ENCODE data around the gene ZNF280C.
"Not testable (repeated sequence)": the region's sequence is repeated elsewhere in the genome, so short reads cannot be mapped to it uniquely, and the experiment has no call there.

The ZNF280C gene

GRCh38 chrX:130261296-130261893 lies 7.3 kb downstream of the ZNF280C start:
- no peak for DNase-seq

GRCh38 chrX:130260316-130260715 lies 8.4 kb downstream of the ZNF280C start:
- no peak for DNase-seq

GRCh38 chrX:130253916-130254315 lies 14.8 kb downstream of the ZNF280C start:
- DNase-seq = no peak

- DNase-seq = no peak
These were observed 17.0 kb downstream of the ZNF280C start for GRCh38 chrX:130251671-130252070.

GRCh38 chrX:130247996-130248395 lies 20.7 kb downstream of the ZNF280C start:
- DNase-seq = no peak

GRCh38 chrX:130246084-130246483 lies 22.6 kb downstream of the ZNF280C start:
- DNase-seq = no peak

- DNase-seq = no peak
These were observed 23.3 kb downstream of the ZNF280C start for GRCh38 chrX:130245441-130245840.

- DNase-seq = not testable (repeated sequence)
These were observed 37.5 kb downstream of the ZNF280C start for GRCh38 chrX:130231184-130231583.

- no peak for DNase-seq
These were observed 39.8 kb downstream of the ZNF280C start for GRCh38 chrX:130228871-130229270.

- no peak for DNase-seq
These were observed 43.9 kb downstream of the ZNF280C start for GRCh38 chrX:130224810-130225209.

GRCh38 chrX:130216320-130216719 lies 52.4 kb downstream of the ZNF280C start:
- DNase-seq = no peak

- no peak for DNase-seq
These were observed 55.3 kb downstream of the ZNF280C start for GRCh38 chrX:130213376-130213775.

- no peak for DNase-seq
These were observed 56.3 kb downstream of the ZNF280C start for GRCh38 chrX:130212371-130212770.

- no peak for DNase-seq
These were observed 57.1 kb downstream of the ZNF280C start for GRCh38 chrX:130211415-130212186.

GRCh38 chrX:130204647-130205046 lies 64.1 kb downstream of the ZNF280C start:
- DNase-seq = no peak

- DNase-seq = no peak
These were observed 71.2 kb downstream of the ZNF280C start for GRCh38 chrX:130197464-130197863.

- no peak for DNase-seq
These were observed 72.2 kb downstream of the ZNF280C start for GRCh38 chrX:130196466-130196865.

- DNase-seq = no peak
These were observed 77.9 kb downstream of the ZNF280C start for GRCh38 chrX:130190801-130191200.

- no peak for DNase-seq
These were observed 82.0 kb downstream of the ZNF280C start for GRCh38 chrX:130186651-130187050.

GRCh38 chrX:130184857-130185256 lies 83.8 kb downstream of the ZNF280C start:
- no peak for DNase-seq

- no peak for DNase-seq
These were observed 84.5 kb downstream of the ZNF280C start for GRCh38 chrX:130184168-130184567.

- no peak for DNase-seq
These were observed 89.0 kb downstream of the ZNF280C start for GRCh38 chrX:130179579-130180215.

- no peak for DNase-seq
These were observed 89.5 kb downstream of the ZNF280C start for GRCh38 chrX:130179170-130179569.

- no peak for DNase-seq
These were observed 91.8 kb downstream of the ZNF280C start for GRCh38 chrX:130176942-130177341.
